Tibial nerve (tissue), 4 donors: ENCODE data around the gene RARRES2.
"Not testable (repeated sequence)": the region's sequence is repeated elsewhere in the genome, so short reads cannot be mapped to it uniquely, and the experiment has no call there.

Experiments
- CTCF ChIP-seq, 5 experiments: fragments of 200-600 bp in 3 of 5; fragments of 450-650 bp in 2 of 5; sonication (generic) in 3 of 5; IDR thresholded peaks; one replicate each; pipeline ENCODE4 v1.5.1; 2016 to 2019; ENCODE audit warnings: antibody characterized with exemption in 5 of 5, mild to moderate bottlenecking in 3 of 5, moderate library complexity in 2 of 5
- EP300 ChIP-seq, 2 donors: sonication (generic); formaldehyde crosslinking; IDR thresholded peaks; one replicate each; pipeline ENCODE4 v1.6.1; 2017; ENCODE audit warnings: antibody characterized with exemption in 2 of 2, mild to moderate bottlenecking in 1 of 2
- POLR2A ChIP-seq, 2 donors: fragments of 450-650 bp; IDR thresholded peaks; one replicate each; pipeline ENCODE4 v1.6.1; 2017; ENCODE audit warnings: antibody characterized with exemption in 2 of 2, mild to moderate bottlenecking in 2 of 2, moderate library complexity in 2 of 2

GRCh38 chr7:150302908-150303310 is 38.5 kb downstream of the RARRES2 start:
- TF ChIP-seq CTCF, POLR2A, EP300 (IDR thresholded peaks at IDR 0.05): not testable (repeated sequence)
